ENCODE measurements around the gene CDC45.

The CDC45 gene

DNA sequence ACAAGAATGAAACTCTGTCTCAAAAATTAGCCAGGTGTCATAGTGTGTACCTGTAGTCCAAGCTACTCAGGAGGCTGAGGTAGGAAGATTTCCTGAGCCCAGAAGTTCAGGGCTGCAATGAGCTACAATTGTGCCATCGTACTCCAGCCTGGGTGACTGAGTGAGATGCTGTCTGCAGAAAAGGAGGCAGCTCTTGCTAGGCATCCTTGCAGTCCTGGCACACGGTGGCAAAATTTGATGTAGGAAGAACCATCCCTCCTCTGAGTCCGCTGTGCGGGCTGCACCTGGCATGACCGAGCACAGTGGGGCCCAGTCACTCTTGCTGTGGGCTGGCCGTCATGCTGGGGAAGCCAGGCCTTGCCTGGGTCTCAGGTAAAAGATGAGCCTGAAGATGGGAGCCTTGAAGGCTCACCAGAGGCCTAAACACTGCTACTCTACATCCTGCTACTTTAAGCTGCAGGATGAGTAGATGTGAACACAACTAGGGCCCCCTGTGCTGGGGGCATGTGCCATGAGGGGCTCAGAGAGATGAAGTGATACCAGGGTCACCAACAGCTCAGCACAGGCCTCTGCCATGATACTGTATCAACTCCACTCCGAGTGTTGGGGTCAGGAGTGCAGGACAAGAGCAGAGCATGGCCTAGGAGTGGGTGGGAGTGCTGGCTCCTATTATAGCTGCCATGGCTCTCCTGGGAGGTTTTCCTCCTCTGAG lies 18.6 kb downstream of the CDC45 start:
- no peak for DNase-seq

DNA sequence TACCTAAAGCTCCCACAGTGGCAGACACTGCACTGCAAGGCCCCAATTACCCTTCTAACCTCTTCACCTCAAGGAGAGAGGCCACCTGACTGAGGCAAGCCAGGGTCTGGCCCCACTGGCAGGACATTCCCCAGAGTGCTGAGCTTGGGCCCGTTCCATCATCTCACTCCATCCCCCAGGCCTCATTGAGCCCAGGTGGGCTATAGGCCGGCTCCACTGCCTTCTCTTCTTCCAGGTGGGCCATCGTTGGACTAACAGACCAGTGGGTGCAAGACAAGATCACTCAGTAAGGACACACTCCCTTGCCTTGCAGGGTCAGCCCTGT lies 19.1 kb downstream of the CDC45 start:
- DNase-seq: no peak

DNA sequence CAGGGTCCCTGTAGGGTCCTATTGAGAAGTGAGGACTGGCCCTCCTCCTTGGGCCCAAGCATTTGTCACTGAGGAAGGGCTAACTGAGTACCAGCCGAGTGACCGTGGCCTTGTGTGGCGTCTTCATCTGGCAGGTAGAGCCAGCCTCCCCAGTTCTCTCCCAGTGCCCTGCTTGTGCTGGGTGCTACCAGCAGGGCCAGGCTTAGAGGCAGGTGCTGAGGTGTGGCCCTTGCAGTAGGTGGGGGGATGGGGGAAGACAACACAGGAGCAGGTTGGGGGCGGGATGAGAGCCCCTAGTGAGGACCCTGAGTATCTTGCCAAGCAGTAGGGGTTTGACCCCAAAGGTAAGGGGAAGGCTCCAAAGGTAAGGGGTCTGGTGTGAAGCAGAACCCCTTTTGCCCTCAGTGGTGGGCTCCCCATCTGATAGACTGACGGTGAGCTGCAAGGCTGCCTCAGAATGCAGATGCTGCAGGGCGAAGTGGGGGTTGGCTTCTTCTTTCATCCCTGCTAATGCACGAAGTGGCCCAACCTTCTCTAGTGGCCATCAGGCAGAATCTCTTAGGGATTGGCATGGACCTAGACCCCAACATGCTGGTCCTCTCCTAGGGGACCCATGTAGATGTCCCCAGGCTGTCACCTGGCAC lies 19.6 kb downstream of the CDC45 start:
- no peak for DNase-seq

DNA sequence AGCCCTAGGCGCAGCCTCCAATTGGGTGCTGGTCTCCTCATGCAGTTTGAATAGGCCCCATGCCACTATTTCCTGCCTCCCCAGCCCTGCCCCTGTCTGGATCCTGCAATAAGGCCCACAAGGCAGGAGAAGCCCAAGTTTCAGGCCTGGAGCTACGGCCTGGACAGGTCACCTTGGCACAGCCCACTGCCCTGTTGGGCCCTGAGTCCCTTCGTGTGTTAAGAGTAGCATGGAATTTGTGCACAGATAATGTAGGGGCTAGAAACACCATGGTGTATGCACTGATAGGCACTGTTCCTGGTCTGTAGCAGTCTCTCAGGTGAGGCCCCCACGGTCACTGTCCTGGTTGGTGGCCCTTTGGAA lies 20.1 kb downstream of the CDC45 start:
- no peak for DNase-seq

DNA sequence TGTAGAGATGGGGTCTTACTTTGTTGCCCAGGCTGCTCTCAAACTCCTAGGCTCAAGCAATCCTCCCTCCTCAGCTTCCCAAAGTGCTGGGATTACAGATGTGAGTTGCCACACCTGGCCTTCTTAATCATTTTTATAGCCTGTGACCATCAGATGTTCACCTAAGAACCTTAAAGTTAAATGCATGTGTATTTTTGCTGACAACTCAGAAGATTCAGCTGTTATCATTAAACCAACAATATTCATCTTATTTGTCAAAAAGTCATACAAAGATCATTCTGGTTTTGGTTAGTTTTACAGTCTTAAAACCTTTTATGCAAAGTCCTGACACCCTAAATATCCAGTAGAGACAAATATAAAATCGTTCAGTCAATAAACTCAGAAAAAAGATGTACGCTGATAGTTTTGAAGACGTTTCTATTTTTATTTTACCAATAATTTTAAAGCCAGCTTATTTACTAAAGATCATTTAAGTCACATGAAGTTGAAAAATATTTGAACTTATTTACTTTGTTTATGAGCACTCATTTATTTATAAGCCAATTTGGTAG lies 22.3 kb downstream of the CDC45 start:
- DNase-seq: no peak

DNA sequence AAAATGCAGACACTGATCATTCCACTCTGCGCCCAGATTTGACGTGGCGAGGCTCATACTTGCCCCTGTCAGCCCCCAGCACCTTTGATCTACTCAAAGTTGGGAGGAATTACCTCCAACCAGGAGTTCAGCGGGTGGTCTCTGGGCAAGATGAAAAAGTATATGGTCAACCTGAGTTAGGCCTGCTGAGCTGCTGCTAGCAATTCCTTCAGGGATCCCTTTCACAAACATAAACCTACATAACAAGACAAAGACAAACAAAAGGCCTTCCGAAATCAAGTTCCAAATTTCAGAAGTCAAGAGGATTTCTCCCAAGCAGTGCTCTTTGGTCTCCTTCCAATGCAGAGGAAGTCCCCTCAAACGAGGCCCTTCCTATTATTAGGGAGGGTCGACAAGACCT lies 23.6 kb downstream of the CDC45 start:
- no peak for DNase-seq

DNA sequence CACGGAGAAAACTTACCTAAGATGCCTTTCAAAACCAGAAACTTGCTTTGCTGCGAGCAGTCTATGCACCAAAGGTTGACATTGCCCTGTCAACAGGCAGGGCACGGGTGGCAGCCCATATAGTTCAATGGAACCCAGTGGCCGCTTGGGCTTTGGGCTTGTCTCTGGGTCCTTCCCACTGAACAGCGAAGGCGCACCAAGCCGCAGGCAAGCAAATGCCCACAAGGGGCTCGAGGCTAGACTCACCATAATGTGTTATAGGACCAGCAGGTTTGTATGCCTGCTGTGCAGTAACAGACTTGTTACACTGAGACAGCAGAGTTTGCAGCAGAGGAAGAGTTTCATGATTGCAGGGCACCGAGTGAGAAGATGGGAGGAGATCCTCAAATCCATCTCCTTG lies 24.1 kb downstream of the CDC45 start:
- DNase-seq: no peak

DNA sequence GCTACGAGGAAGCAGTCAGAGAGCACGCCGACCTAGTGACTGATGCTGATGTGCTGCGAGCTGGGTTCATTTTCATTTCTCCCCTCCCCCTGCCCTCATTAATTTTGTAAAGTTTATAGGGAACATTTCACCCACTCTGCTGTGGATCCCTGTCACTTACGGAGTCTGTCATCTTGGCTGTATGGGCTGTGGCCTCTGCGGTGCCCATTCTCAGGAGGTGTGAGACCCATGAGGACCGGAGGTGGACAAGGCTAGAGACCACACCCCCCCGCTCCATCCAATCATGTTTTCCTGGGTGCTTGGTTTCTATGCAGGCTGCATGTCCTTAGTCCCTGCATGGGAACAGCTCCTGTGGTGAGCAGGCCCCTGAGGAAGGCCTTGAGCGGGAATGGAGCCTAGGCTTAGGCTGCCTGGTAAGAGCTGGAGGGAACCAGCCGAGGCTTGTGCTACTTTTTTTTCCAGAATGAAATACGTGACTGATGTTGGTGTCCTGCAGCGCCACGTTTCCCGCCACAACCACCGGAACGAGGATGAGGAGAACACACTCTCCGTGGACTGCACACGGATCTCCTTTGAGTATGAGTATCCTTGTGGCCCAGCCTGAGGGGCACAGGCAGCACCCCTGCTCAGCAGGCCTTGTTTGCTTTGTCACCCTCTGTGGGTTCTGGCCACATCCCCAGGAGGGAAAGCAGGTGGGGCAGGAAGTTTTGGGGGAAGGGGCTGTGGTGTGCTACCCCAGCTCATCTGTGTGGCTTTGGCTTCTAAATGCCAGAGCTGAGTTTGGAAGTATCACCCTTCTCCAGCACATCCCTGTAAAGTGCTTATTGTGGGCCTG lies 25.4 kb downstream of the CDC45 start:
- no peak for DNase-seq

DNA sequence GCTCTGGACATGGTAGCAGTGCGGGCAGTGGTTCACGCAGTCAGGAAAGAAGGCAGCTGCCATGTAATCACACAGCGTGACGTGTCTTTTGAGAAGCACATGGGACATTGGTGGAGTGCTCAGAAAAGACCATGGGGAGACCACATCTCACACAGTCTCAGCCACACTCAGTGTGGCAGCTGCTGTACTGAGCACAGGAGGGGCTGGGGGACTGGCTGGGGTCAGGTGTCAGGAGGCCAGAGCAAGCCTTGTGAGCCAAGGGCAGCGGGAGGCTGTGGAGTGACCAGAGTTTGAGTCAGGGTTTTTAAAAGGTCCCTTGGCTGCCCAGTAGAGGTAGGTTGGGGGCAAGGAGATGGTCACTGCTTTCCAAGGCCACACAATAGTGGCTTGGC lies 26.0 kb downstream of the CDC45 start:
- no peak for DNase-seq

DNA sequence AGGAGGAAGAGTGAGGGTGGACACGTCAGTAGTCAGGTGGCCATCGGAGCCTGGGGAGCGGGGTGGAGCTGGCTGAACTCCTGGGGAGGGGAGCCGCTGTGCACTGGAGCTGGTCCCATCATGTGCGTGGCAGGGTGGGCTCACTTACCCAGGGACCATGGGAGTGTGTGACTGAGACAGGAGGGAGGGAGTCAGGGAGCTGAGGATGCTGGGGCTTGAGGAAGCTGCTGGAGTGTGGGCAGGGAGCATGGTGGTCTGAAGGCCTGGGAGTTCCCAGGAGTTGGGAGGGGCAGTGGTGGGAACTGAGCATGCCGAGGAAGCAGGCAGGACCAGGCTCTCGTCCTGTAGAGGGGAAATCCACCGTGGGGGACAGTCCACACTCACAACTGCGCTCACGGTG lies 26.5 kb downstream of the CDC45 start:
- no peak for DNase-seq

DNA sequence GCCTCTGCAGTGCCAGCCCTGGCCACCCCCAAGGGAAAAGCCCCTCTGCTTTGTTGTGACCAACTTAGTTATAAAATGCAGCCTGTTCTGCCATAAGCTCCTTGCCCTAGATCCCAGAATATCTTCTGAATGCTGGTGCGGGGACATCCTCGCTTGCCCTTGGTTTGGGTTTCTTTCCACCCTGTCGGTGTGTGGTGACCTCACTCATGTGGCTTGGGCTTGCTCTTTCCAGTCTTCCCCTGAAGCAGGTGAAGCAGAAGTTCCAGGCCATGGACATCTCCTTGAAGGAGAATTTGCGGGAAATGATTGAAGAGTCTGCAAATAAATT lies 27.8 kb downstream of the CDC45 start:
- DNase-seq: no peak

DNA sequence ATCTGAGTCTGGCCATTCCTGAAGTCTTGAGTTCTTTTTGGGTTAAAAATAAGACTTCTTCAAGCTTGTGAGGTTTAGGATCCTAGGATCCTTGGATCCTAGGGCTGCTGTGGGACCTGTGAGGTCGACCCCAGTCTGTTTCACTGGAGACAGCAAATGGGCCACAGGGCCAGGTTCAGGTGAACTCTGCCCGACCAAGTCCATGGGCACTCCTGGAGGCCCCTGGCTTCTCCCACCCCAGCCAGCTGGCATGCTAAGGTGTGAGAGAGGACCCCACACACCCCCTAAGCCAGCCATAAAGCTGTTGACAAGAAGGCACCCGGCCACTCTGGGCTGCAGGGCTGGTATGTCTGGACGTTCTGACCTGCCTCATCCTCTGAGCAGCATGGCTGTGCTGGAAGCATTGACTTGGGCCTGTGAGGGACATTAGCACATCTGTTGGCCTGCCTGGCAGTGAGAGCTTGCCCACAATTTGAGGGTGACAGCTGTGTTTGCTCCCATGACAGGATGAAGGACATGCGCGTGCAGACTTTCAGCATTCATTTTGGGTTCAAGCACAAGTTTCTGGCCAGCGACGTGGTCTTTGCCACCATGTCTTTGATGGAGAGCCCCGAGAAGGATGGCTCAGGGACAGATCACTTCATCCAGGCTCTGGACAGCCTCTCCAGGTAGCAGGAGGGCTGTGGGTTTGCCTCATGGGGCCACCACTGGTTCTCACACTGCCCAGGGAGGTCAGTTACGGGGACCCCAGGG lies 28.5 kb downstream of the CDC45 start:
- DNase-seq: no peak

DNA sequence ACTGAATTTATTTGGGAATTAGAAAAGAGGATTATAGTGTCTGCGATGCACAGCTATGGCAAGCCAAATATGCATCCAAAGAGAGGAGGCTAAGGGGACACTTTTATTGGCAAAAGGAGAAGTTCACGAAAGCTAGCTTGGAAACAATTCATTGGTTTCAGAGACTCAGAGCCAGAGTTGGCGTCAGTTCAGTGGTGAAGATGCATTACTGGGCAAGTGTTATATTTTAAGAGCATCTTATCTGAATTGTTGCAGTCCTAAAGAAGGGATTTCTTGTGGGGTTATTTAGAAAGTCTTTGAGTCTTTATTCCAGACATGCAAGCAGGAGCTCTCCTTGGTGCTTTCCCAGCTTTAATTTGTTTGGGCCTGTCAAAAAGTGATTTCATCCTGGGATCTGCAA lies 29.5 kb downstream of the CDC45 start:
- DNase-seq: no peak

DNA sequence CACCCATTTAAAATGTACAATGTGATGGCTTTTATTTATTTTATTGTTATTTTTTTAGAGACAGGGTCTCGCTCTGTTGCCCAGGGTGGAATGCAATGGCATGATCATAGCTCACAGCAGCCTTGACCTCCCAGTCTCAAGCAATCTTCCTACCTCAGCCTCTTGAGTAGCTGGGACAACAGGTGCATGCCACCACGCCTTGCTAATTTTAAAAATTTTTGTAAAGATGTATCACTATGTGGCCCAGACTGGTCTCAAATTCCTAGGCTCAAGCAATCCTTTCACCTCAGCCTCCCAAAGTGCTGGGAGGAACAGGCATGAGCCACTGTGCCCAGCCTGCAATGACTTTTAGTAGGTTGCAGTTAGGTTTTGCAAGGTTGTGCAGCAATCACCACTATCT lies 30.2 kb downstream of the CDC45 start:
- DNase-seq: no peak

DNA sequence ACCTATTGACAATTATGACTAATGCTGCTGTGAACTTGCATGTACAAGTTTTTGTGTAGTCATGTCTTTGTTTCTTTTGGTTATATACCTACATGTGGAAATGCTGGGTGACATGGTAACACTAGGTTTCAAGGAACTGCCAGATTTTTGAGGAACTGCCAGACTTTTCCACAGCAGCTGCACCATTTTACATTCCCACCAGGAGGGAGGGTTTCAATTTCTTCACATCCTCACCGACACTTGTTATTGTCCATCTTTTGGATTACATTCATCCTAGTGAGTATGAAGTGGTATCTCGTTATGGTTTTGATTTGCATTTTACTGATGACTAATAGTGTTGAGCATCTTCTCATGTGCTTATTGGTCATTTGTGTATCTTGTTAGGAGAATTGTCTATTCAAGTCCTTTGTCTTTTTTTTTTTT lies 31.2 kb downstream of the CDC45 start:
- DNase-seq: no peak

DNA sequence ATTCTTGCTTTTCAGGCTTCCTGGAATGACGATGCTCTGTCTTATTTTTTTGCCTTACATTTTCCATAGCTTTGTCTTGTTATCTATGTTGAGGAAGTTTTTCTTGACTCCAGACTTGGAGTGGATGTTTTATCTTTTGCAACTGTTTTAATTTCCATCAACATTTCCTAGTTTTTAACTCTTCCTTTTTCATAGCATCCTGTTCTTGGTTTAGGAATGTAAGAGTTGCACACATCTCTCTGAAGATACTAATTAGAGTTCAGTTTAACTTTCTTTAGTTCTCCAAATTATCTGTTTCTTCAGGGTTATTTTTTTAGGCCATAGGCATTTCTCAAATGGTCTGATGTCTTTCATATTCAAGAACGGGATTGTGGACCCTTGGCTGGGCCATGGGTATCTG lies 34.1 kb downstream of the CDC45 start:
- no peak for DNase-seq

DNA sequence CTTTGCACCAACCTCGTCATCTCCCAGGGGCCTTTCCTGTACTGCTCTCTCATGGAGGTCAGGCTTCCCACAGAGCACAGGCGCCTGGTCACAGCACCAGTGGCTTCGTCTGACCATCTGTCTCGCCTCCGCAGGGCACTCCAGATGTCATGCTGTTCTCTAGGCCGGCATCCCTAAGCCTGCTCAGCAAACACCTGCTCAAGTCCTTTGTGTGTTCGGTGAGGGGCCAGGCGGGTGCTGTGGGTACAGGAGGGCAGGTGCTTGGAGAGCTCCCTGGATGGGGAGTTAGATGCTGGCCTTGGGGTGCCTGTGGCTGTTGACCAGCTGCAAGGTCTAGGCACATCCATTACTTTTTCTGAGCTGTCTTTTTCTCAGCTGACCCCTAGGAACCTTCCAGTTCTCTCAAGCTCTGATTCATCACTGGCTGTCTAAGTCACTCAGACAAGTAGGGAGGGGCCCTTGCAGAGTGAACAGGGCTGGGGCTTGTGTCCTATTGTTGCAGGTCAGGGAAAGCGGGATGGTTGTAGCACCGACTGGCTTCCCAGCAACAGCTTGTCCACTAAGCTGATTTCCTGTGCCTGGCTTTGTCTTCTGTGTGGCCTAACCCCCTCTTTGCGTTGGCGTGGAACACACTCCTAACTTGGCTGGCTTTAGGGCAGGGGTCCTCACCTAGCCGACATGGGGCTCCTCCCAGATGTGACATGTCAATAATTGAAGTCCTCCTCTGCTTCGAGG lies 35.3 kb downstream of the CDC45 start:
- peak; percentile 24 for DNase-seq

DNA sequence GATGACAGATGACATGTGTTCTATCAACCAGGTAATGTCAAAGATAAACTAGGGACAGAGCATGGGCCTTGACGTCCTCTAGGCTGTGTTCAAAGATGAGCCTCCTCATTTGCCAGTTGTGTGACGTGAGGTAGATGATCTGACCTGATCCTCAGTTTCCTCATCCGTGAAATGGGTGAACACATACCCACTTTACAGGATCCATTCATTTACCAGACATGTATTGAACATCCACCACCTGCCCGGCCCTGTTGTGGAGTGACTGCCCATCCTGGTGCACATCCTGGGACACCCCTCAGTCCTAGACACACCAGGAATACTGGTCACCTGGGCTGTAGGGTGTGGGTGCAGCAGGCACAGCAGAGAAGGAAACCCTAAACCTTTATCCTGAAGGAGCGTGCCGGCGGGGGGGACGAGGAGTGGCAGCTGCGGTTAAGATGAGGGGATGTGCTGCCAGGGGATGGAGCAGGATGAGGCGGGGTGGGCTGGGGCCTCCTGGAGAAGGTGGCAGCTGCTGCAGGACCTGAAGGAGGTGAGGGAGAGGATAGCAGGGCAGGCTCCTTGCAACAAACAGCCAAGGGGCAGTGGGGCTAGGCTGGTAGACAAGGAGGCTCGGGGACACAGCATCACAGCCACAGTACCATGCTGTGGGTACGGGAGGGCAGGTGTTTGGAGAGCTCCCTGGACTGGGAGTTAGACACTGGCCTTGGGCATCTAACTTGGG lies 36.1 kb downstream of the CDC45 start:
- peak; percentile 50 for DNase-seq

DNA sequence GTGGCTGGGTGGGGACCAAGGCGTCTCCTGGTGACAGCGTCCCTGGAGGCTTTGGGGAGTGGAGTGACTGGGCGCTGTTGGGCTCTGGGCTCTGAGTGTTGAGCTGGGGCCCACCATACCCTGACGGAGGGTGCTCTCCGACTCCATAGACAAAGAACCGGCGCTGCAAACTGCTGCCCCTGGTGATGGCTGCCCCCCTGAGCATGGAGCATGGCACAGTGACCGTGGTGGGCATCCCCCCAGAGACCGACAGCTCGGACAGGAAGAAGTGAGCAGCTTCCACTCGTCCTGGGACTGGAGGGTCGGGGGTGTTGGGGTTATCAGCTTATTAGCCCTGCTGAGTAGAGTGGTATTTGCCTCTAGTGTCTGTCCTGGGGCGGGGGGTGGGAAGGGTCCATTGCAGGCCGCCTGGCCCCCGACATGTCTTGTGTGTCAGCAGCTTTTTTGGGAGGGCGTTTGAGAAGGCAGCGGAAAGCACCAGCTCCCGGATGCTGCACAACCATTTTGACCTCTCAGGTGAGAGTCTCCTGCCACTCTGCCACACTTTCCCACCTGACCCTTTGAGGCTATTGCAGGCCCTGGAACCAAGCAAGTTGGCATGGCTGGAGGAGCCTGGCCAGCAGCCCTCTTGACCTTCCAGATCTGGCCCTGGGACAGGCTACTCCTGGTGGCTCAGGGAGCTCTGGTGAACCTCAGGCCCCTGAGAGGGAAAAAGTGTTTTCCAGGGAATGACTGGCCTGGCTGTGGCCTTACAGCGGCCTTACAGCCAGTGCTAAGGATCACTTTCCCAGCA lies 36.9 kb downstream of the CDC45 start:
- no peak for DNase-seq

DNA sequence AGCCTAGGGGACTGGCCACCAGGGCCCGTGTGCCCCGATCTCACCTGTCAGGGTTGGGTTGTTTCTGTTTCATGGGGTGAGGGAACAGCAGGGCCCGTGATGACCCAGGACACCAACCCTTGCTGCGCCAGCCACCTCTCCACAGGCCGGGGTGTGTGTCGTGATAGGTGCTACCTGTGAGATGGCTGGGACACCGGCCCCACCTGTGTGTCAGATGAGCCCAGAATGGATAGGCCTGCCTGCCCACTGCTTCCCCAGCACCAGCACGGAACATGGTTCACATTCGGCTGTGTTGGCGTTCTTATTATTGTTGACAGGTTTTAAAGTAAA lies 37.4 kb downstream of the CDC45 start:
- no peak for DNase-seq

DNA sequence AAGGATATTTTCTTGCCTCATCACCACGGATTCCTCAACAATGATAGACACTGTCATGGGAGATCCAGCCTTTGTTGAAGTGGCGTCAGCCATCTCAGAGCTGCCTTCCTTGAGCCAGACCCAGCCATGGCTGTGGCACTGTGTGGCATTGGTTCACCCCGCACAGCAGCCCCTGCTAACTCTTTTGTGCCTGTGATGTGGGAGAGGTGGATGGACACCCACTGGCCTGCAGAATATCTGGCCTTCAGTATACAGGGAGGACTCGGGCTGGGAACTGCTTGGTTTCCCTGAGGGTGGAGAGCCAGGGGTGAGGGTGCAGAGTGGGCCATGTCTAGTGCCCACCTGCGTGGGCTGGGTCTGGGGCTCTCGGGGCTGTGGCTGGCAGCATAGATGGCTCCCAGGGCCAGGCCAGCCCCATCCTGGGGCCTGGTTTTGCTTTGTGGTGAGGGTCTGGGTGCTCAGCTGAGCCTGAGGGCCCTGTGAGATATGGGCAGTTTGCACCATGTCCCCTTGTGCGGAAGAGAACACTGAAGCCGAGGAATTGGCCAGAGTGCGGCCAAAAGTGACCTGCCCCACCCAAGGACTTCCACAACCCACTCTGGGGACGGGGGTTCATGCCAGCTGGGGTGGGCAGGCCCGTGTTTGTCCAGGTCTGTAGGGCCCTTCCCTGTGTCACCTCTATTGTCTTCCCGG lies 38.3 kb downstream of the CDC45 start:
- DNase-seq: no peak

Measured in NCI-H187 treated with DMSO at 0.1 percent for 48 hours (cell line).